Endothelial cell of umbilical vein (primary cell): ENCODE data around the gene CNMD. TPM values are rescaled to one million over a fixed set of nuclear protein-coding genes. Genes with fewer than 3 reads are reported as not detected.

Source experiments
- BruUV-seq: library from RNA; stranded (reverse); fragments of 400-500 nt; replicated peaks from 2 replicates; lab custom pipeline; 2021; lab: Mats Ljungman, UMichigan
- CTCF ChIA-PET: fragments of 300-600, 350-600 bp; sonication (Branson Sonifier 250); formaldehyde crosslinking; loops from one replicate; lab custom pipeline; 2021; ENCODE audit warnings: antibody characterized with exemption, inconsistent platforms; lab: Charles Lee
- POLR2A ChIA-PET: fragments of 300-600, 350-600 bp; sonication (Branson Sonifier 250); formaldehyde crosslinking; loops from one replicate; lab custom pipeline; 2021; ENCODE audit warnings: antibody characterized with exemption, inconsistent platforms; lab: Charles Lee
- DNase-seq: peaks from one replicate; pipeline ENCODE4 v3.0.0-alpha.2; 2011; ENCODE audit warnings: low read depth, low spot score
- FAIRE-seq: peaks from 2 replicates; lab custom pipeline; 2011; peaks lifted over from hg19 to GRCh38; lab: Jason Lieb, UNC
- H2AFZ ChIP-seq: 2 replicates; pipeline ENCODE4 v1.6.0; 2012; ENCODE audit warnings: low read depth, low read length, control low read depth, inconsistent platforms
- H3K27ac ChIP-seq: 2 replicates; pipeline ENCODE4 v1.5.1; 2011; ENCODE audit warnings: low read depth, mild to moderate bottlenecking, control low read depth, low read length, moderate library complexity; ENCODE audit not compliant: insufficient read depth
- H3K27me3 ChIP-seq, 2 experiments: 2 replicates each; pipeline versions ENCODE4 v1.6.0 to v1.6.1; 2011; ENCODE audit warnings: low read length in 2 of 2, mixed read lengths in 1 of 2; ENCODE audit not compliant: control insufficient read depth in 2 of 2, insufficient read depth in 2 of 2
- H3K36me3 ChIP-seq, 2 experiments: 2 replicates in 1 of 2; 3 replicates in 1 of 2; pipeline ENCODE4 v1.5.1; 2011; ENCODE audit warnings: low read length in 2 of 2, mild to moderate bottlenecking in 1 of 2, moderate library complexity in 1 of 2; ENCODE audit not compliant: control insufficient read depth in 2 of 2, insufficient read depth in 2 of 2; ENCODE audit errors: extremely low read depth in 1 of 2
- H3K4me1 ChIP-seq: 3 replicates; pipeline ENCODE4 v1.5.1; 2011; ENCODE audit warnings: mild to moderate bottlenecking, low read length; ENCODE audit not compliant: control insufficient read depth, insufficient read depth; ENCODE audit errors: extremely low read depth
- H3K4me2 ChIP-seq: 2 replicates; pipeline ENCODE4 v1.6.1; 2011; ENCODE audit warnings: low read length, control low read depth, mixed read lengths; ENCODE audit not compliant: insufficient read depth
- H3K4me3 ChIP-seq, 3 experiments: fragments of 200-600 bp in 1 of 3; sonication (generic), shearing (Covaris generic) in 1 of 3; replicated peaks in 1 of 3; 2 replicates each; pipeline ENCODE4 v1.5.1; 2011 to 2016; ENCODE audit warnings: control low read depth in 3 of 3, low read length in 3 of 3, mild to moderate bottlenecking in 2 of 3, inconsistent platforms in 1 of 3, low read depth in 1 of 3, moderate library complexity in 1 of 3; ENCODE audit not compliant: insufficient read depth in 1 of 3
- H3K79me2 ChIP-seq: 2 replicates; pipeline ENCODE4 v1.6.0; 2012; ENCODE audit warnings: low read length, inconsistent platforms; ENCODE audit not compliant: control insufficient read depth, insufficient read depth
- H3K9ac ChIP-seq: replicated peaks from 2 replicates; pipeline ENCODE3; 2011; ENCODE audit warnings: low read length, control low read depth; ENCODE audit not compliant: insufficient read depth; ENCODE audit errors: extremely low read depth
- H3K9me1 ChIP-seq: replicated peaks from 3 replicates; pipeline ENCODE4 v1.6.0; 2011; ENCODE audit warnings: mild to moderate bottlenecking, low read length; ENCODE audit not compliant: control insufficient read depth, insufficient read depth; ENCODE audit errors: extremely low read depth
- H3K9me3 ChIP-seq: replicated peaks from 2 replicates; pipeline ENCODE4 v1.5.1; 2012; ENCODE audit warnings: low read length, inconsistent platforms; ENCODE audit not compliant: control insufficient read depth, insufficient read depth
- H4K20me1 ChIP-seq: replicated peaks from 2 replicates; pipeline ENCODE3; 2011; ENCODE audit warnings: mild to moderate bottlenecking, low read length; ENCODE audit not compliant: control insufficient read depth, insufficient read depth; ENCODE audit errors: extremely low read depth
- EZH2 ChIP-seq: IDR thresholded peaks from 2 replicates; pipeline ENCODE4 v1.6.1; 2012; ENCODE audit warnings: borderline replicate concordance, low read depth, mild to moderate bottlenecking, moderate library complexity, low read length, inconsistent platforms; ENCODE audit not compliant: severe bottlenecking
- GATA2 ChIP-seq: IDR thresholded peaks from 2 replicates; pipeline ENCODE4 v1.7.0; 2011; ENCODE audit warnings: low read depth, mild to moderate bottlenecking, moderate library complexity, mixed read lengths, low read length; ENCODE audit not compliant: insufficient read length, insufficient read depth
- MYC ChIP-seq: IDR thresholded peaks from one replicate; pipeline ENCODE4 v1.6.1; 2011; ENCODE audit warnings: mild to moderate bottlenecking, low read depth, low read length
- POLR2A ChIP-seq: IDR thresholded peaks from 2 replicates; pipeline ENCODE4 v1.6.1; 2012; ENCODE audit warnings: low read depth, mild to moderate bottlenecking, control low read depth, low read length
- dilution Hi-C: fragments of 300-500 bp; cut with MboI; formaldehyde crosslinking; loops from one replicate; pipeline ENCODE4 v1.15.0; 2019; ENCODE audit warnings: low sequenced_read_pairs; ENCODE audit not compliant: extremely low pct_ligation_motif_present
- intact Hi-C: fragments of 100-400 bp; cut with micrococcal nuclease; formaldehyde crosslinking; loops from one replicate; pipeline ENCODE4 v1.10.0; 2022
- polyA plus RNA-seq, 4 experiments: library from polyadenylated mRNA; depleted of rRNA in 3 of 4; stranded (reverse) in 3 of 4; unstranded in 1 of 4; fragments of >200 nt; gene quantifications; 2 replicates each; pipeline versions ENCODE4 v1.2.1 to v1.2.3, GENCODE V29; 2011 to 2012; ENCODE audit warnings: missing spikeins in 1 of 4
- total RNA-seq: library from RNA; stranded (reverse); gene quantifications from 2 replicates; pipeline ENCODE4 v1.2.3, GENCODE V29; 2021
- TF ChIP-seq, protein P1 (sequence below): IDR thresholded peaks from 2 replicates; pipeline ENCODE4 v1.6.1; 2011; ENCODE audit not compliant: insufficient read depth, insufficient read length
- TF ChIP-seq, protein P2 (sequence below), 2 donors: IDR thresholded peaks; 1 replicate in 1 of 2; 2 replicates in 1 of 2; pipeline ENCODE4 v1.5.1; 2011; ENCODE audit warnings: low read length in 2 of 2, mild to moderate bottlenecking in 2 of 2, moderate library complexity in 2 of 2, control low read depth in 1 of 2, inconsistent platforms in 1 of 2, low read depth in 1 of 2; ENCODE audit not compliant: insufficient read depth in 1 of 2; ENCODE audit errors: extremely low read depth in 1 of 2

The CNMD gene
- total and polyA plus RNA-seq, 2 donors (not counting 3 experiments of a cell fraction or from before 2014, with no cell fraction given) = not detected

DNA sequence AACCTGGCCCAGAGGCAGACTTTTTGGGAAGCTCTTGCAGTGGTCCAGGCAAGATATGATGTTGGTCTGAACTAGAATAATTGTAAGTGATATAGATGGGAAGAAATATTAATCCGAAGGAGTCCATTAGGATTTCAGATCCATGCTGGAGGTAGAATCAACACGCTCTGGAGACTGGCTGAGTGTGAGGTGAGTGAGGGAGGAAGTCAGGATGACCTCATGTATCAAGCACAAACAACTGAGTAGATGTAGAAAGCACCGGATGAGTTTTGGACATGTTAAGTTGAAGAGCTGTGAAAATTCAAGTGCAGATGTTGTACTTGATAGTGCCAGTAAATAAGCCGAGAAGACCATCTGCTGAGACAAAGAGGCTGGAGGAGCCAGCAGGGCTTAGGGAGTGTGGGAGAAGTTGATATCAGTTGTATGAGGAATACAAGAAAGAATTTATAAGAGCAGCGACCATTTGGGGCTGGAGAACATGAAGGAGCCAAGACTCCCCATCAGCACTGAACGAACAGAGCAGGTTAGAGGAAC, 5.3 kb upstream of the CNMD start:
- ChIA-PET POLR2A (no interaction called here), CTCF (interaction anchor here (1.0 to 1.2 kb wide), 2 partner anchors 101 to 223 kb away, joined by 3 to 6 read pairs; no protein-coding TSS in a partner anchor)
- no peak overlapping the region for H3K9ac ChIP-seq
- H3K27me3 ChIP-seq = peaks cover 21 to 36% of the 10 kb centered on the region in 2 experiments
- H3K9me1 ChIP-seq = no peaks in the 10 kb centered on the region
- H3K4me2 ChIP-seq = no peak overlapping the region
- no peaks in the 10 kb centered on the region for H3K4me1 ChIP-seq
- DNase-seq (no peak), FAIRE-seq (no peak)
- no peaks in the 10 kb centered on the region for H3K9me3 ChIP-seq
- no peaks in the 10 kb centered on the region for H3K36me3 ChIP-seq
- no peaks in the 10 kb centered on the region for H4K20me1 ChIP-seq
- H2AFZ ChIP-seq = no peak overlapping the region
- no peaks in the 10 kb centered on the region for H3K79me2 ChIP-seq
- H3K4me3 ChIP-seq = no peak overlapping the region
- intact Hi-C loops (no loop called here), dilution Hi-C loops (no loop called here)
- TF ChIP-seq GATA2 (no peak), MYC (no peak), POLR2A (no peak)
- TF ChIP-seq, protein P1, sequence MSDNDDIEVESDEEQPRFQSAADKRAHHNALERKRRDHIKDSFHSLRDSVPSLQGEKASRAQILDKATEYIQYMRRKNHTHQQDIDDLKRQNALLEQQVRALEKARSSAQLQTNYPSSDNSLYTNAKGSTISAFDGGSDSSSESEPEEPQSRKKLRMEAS = no peak
- TF ChIP-seq, protein P2, sequence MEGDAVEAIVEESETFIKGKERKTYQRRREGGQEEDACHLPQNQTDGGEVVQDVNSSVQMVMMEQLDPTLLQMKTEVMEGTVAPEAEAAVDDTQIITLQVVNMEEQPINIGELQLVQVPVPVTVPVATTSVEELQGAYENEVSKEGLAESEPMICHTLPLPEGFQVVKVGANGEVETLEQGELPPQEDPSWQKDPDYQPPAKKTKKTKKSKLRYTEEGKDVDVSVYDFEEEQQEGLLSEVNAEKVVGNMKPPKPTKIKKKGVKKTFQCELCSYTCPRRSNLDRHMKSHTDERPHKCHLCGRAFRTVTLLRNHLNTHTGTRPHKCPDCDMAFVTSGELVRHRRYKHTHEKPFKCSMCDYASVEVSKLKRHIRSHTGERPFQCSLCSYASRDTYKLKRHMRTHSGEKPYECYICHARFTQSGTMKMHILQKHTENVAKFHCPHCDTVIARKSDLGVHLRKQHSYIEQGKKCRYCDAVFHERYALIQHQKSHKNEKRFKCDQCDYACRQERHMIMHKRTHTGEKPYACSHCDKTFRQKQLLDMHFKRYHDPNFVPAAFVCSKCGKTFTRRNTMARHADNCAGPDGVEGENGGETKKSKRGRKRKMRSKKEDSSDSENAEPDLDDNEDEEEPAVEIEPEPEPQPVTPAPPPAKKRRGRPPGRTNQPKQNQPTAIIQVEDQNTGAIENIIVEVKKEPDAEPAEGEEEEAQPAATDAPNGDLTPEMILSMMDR (IDR thresholded peaks at IDR 0.05; ENCODE audit: extremely low read depth in 1 of 2, insufficient read depth in 1 of 2, low read depth in 1 of 2, low read length in 2 of 2) = no peak
- H3K27ac ChIP-seq = no peak overlapping the region
- no TSS peak for BruUV-seq

DNA sequence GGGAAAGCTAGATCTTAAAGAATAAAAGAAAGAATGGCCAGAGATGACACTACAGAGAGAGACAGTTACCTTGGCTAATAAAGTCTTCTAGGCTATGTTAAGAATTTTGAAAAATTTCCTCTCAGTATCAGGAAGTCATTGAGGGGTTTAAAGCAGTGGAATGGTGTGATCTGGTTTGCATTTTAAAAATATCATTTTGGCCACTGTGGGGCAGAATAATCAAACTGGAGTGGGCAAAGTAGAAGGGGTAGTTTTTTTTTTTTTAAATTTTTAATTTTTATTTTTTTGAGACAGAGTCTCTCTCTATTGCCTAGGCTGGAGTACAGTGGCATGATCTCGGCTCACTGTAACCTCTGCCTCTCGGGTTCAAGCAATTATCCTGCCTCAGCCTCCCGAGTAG, 4.4 kb upstream of the CNMD start:
- no peaks in the 10 kb centered on the region for H3K79me2 ChIP-seq
- H3K4me1 ChIP-seq = peaks cover under 1% of the 10 kb centered on the region
- POLR2A ChIA-PET = no interaction called here
- H3K9ac ChIP-seq = no peak overlapping the region
- no peak overlapping the region for H3K4me3 ChIP-seq
- no peak overlapping the region for H2AFZ ChIP-seq
- no peaks in the 10 kb centered on the region for H4K20me1 ChIP-seq
- H3K36me3 ChIP-seq = no peaks in the 10 kb centered on the region
- no TSS peak for BruUV-seq
- no peaks in the 10 kb centered on the region for H3K9me3 ChIP-seq
- peaks cover 28 to 45% of the 10 kb centered on the region in 2 experiments for H3K27me3 ChIP-seq
- H3K27ac ChIP-seq = no peak overlapping the region
- intact Hi-C loops = no loop called here
- TF ChIP-seq, protein P2 (IDR thresholded peaks at IDR 0.05; ENCODE audit: extremely low read depth in 1 of 2, insufficient read depth in 1 of 2, low read depth in 1 of 2, low read length in 2 of 2) = no peak
- TF ChIP-seq, protein P1 = no peak
- TF ChIP-seq EZH2 (no peak), GATA2 (no peak), POLR2A (no peak)
- CTCF ChIA-PET = interaction anchor here (1.2 kb wide), 1 partner anchor 224 kb away, joined by 6 read pairs; no protein-coding TSS in a partner anchor
- no peak overlapping the region for H3K4me2 ChIP-seq
- no peaks in the 10 kb centered on the region for H3K9me1 ChIP-seq
- dilution Hi-C loops = no loop called here
- DNase-seq = no peak
- FAIRE-seq = no peak
